Ishikawa (cell line): Measurements from ENCODE around the gene HECTD2.

Experiments used
- CEBPB ChIP-seq: IDR thresholded peaks from 2 replicates; pipeline ENCODE4 v1.6.1; 2012
- CREB1 ChIP-seq: IDR thresholded peaks from 2 replicates; pipeline ENCODE4 v1.6.1; 2012; ENCODE audit warnings: low read depth
- EGR1 ChIP-seq: IDR thresholded peaks from 2 replicates; pipeline ENCODE4 v1.6.1; 2012
- EP300 ChIP-seq: IDR thresholded peaks from 2 replicates; pipeline ENCODE4 v1.6.1; 2012; ENCODE audit warnings: borderline replicate concordance
- FOXM1 ChIP-seq: IDR thresholded peaks from 2 replicates; pipeline ENCODE4 v1.6.1; 2012; ENCODE audit warnings: low read depth, borderline replicate concordance
- MAX ChIP-seq: IDR thresholded peaks from 2 replicates; pipeline ENCODE4 v1.6.1; 2012
- NFIC ChIP-seq: IDR thresholded peaks from 2 replicates; pipeline ENCODE4 v1.6.1; 2012
- RAD21 ChIP-seq: IDR thresholded peaks from 2 replicates; pipeline ENCODE4 v1.6.1; 2012; ENCODE audit warnings: low read depth
- REST ChIP-seq: IDR thresholded peaks from 2 replicates; pipeline ENCODE4 v1.6.1; 2012; ENCODE audit warnings: low read depth, mild to moderate bottlenecking
- TAF1 ChIP-seq: IDR thresholded peaks from 2 replicates; pipeline ENCODE4 v1.6.1; 2012; ENCODE audit warnings: low read depth, mild to moderate bottlenecking
- TCF12 ChIP-seq: IDR thresholded peaks from 2 replicates; pipeline ENCODE4 v1.6.1; 2012; ENCODE audit warnings: low read depth
- TEAD4 ChIP-seq: IDR thresholded peaks from 2 replicates; pipeline ENCODE4 v1.6.1; 2012
- USF1 ChIP-seq: IDR thresholded peaks from 2 replicates; pipeline ENCODE4 v1.6.1; 2012
- YY1 ChIP-seq: IDR thresholded peaks from 2 replicates; pipeline ENCODE4 v1.6.1; 2012; ENCODE audit warnings: low read depth
- ZBTB7A ChIP-seq: IDR thresholded peaks from 2 replicates; pipeline ENCODE4 v1.6.1; 2012; ENCODE audit warnings: low read depth

HECTD2 gene

GRCh38 chr10:91381257-91381891 is 28.8 kb upstream of the HECTD2 start:
- TF ChIP-seq TCF12 (no peak), FOXM1 (no peak), MAX (no peak), YY1 (no peak), CEBPB (no peak), EGR1 (no peak)

GRCh38 chr10:91385306-91386085 is 24.6 kb upstream of the HECTD2 start:
- TF ChIP-seq EP300 (no peak), REST (no peak), RAD21 (no peak), TAF1 (no peak)

- TF ChIP-seq RAD21 (peak; percentile 76), REST (no peak)
These were observed 20.3 kb upstream of the HECTD2 start for GRCh38 chr10:91389636-91390512.

- TF ChIP-seq USF1 = no peak
- no peak for TF ChIP-seq TAF1
- TF ChIP-seq EP300 = no peak
- TF ChIP-seq ZBTB7A = no peak
- no peak for TF ChIP-seq RAD21
- TF ChIP-seq YY1 = no peak
- no peak for TF ChIP-seq EGR1
- no peak for TF ChIP-seq FOXM1
- TF ChIP-seq MAX = no peak
- no peak for TF ChIP-seq NFIC
- TF ChIP-seq CEBPB = no peak
- TF ChIP-seq TCF12 = no peak
- TF ChIP-seq CREB1 = no peak
- no peak for TF ChIP-seq TEAD4
- no peak for TF ChIP-seq REST
These were observed 18.2 kb upstream of the HECTD2 start for GRCh38 chr10:91391920-91392319.

GRCh38 chr10:91406322-91406721 is 3.8 kb upstream of the HECTD2 start:
- no peak for TF ChIP-seq CEBPB
- no peak for TF ChIP-seq TAF1
- TF ChIP-seq TEAD4 = no peak
- TF ChIP-seq EGR1 = no peak
- no peak for TF ChIP-seq YY1
- TF ChIP-seq CREB1 = no peak
- TF ChIP-seq RAD21 = no peak
- no peak for TF ChIP-seq FOXM1
- no peak for TF ChIP-seq TCF12
